22Rv1 (cell line): ENCODE measurements around the gene TAGLN2.

Source experiments
- H3K27ac ChIP-seq: fragments of 450-650 bp; 2 replicates; pipeline ENCODE4 v1.5.1; 2017
- ZFX ChIP-seq: fragments of 450-650 bp; IDR thresholded peaks from 2 replicates; pipeline ENCODE4 v1.6.1; 2017; ENCODE audit warnings: antibody characterized with exemption, borderline replicate concordance
- TF ChIP-seq, protein P1 (sequence below): fragments of 450-650 bp; IDR thresholded peaks from 2 replicates; pipeline ENCODE4 v1.5.1; 2017; ENCODE audit warnings: mild to moderate bottlenecking

Gene TAGLN2

GRCh38 chr1:159938211-159938852, 13.0 kb upstream of the TAGLN2 start:
- TF ChIP-seq, protein P1, sequence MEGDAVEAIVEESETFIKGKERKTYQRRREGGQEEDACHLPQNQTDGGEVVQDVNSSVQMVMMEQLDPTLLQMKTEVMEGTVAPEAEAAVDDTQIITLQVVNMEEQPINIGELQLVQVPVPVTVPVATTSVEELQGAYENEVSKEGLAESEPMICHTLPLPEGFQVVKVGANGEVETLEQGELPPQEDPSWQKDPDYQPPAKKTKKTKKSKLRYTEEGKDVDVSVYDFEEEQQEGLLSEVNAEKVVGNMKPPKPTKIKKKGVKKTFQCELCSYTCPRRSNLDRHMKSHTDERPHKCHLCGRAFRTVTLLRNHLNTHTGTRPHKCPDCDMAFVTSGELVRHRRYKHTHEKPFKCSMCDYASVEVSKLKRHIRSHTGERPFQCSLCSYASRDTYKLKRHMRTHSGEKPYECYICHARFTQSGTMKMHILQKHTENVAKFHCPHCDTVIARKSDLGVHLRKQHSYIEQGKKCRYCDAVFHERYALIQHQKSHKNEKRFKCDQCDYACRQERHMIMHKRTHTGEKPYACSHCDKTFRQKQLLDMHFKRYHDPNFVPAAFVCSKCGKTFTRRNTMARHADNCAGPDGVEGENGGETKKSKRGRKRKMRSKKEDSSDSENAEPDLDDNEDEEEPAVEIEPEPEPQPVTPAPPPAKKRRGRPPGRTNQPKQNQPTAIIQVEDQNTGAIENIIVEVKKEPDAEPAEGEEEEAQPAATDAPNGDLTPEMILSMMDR: no peak
- no peak for TF ChIP-seq ZFX
- H3K27ac ChIP-seq: peak overlapping the region; percentile 43

DNA sequence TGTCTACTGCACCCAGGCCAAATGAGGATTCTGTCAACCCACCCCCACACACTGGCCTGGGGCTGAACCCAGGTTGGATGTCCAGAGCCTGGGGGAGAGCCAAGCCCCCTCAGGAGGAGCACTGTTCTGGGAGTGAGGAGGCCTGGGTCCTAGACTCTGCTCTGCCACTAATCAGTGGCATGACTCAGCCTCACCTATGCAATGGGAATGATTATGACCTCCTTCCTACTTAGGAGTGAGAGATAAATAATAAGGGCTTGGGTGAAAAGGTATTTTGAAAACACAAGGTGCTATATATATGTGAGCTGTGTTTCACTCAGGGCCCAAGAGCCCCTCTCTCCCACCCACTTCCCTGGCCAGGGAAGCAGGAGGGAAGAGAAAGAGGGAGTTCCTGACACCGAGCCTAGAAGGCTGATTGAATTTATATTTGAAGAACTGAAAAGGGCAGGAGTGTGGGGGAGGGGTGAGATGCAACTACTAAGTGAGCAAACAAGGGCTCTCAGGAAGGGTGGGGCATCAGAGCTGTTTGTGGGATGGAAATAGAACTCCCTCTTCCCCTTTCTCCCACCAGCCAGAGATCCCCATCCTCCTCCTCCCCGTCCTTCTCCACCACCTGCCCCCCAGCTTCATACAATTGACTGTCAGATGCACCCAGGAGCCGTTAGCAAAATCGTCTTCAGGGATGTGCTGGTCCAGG, 11.9 kb upstream of the TAGLN2 start:
- peak overlapping the region; percentile 43 for H3K27ac ChIP-seq

DNA sequence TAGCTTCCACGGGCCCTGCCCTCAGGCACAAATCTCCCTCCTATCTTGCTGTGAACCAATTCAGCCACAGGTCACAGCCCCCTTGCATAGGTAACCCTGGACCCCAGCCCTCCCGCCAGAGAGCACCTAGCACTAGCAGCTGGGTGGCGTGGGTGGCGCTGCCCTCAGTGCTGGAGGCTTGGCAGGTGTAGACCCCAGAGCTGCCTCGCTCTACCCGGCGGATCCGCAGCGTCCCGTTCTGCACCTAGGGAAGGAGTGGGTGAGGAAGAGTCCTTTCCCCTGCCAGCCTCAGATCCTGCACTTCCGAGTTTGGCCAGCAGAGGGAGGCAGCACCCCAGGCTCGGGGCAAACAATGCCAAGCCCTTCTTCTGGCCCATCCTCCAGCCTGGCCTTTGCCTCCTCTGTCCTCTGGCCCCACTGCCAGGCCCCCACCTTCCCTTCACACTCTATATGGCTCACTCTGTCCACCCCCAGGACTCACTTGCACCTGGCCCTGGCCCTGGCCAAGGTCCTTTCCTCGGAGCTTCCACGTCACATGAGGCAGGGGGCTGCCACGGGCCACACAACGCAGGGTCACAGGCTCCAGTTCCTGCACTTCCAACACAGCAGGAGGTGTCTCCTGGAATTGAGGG, 11.1 kb upstream of the TAGLN2 start:
- TF ChIP-seq, protein P1: peak; percentile 99
- no peak for TF ChIP-seq ZFX

More for the DNA sequence above, 11.9 kb upstream of the TAGLN2 start:
- TF ChIP-seq, protein P1: no peak
- no peak for TF ChIP-seq ZFX

DNA sequence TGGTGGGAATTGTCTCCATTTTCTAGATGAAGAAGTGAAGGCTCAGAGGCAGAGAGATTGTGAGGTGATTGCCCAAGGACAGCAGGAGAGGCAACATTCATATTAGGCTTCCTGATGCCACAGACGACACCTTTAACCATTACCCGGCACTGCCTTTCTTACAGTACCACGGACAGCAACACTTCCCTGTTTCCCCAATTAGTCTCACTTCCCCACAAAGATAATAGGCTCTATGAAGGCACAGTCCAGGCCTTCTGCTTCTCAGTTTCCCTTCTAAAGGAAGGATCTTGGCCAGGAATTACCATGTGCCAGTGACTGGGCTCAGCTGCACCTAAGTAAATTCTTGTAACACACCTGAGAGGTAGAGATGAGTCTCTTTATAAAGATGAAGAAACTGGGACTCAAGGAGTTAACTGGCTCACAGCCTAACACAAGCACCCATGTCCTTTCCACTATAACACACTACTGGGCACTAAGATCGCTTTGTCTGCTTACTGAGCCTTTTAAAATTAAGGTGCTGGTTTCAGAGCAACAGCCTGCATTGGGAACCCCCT, 10.5 kb upstream of the TAGLN2 start:
- H3K27ac ChIP-seq: no peak overlapping the region
- TF ChIP-seq, protein P1: no peak

More for the DNA sequence above, 11.1 kb upstream of the TAGLN2 start:
- H3K27ac ChIP-seq: peak overlapping the region; percentile 43; the same call in 1 of the 2 replicates

DNA sequence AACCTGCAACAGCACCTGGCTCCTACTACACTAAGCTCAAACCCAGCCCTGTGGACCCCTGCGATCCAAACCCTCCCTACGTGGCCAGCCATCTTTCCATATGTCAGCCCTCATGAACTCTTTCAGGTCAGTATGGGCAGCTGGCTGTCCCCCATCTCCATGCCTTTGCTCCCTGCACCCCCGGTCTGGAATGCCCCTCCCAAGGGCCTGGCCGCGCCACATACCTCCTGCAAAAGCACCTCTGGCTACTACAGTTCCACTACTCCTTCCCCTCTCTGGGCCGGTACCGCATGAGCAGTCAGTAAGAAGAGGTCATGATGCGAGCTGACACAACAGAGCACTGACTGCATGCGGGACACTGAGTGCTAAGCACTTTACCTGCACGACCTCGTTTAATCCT, 10.0 kb upstream of the TAGLN2 start:
- TF ChIP-seq, protein P1: no peak
- TF ChIP-seq ZFX: no peak
- no peak overlapping the region for H3K27ac ChIP-seq

- H3K27ac ChIP-seq: no peak overlapping the region
- TF ChIP-seq, protein P1: no peak
- no peak for TF ChIP-seq ZFX
Observed at GRCh38 chr1:159934136-159935039, 9.1 kb upstream of the TAGLN2 start.
